Upper lobe of left lung (tissue), 4 donors: ENCODE data around the gene BPGM.

Source experiments
- EP300 ChIP-seq, 4 donors: sonication (generic); formaldehyde crosslinking; IDR thresholded peaks; one replicate each; pipeline ENCODE4 v1.5.1; 2017; ENCODE audit warnings: antibody characterized with exemption in 4 of 4, control low read depth in 2 of 4
- POLR2A ChIP-seq, 4 donors: fragments of 450-650 bp; IDR thresholded peaks; one replicate each; pipeline ENCODE4 v1.5.1; 2016 to 2017; ENCODE audit warnings: antibody characterized with exemption in 4 of 4, mild to moderate bottlenecking in 2 of 4
- POLR2AphosphoS5 ChIP-seq, 2 donors: sonication (generic); formaldehyde crosslinking; IDR thresholded peaks; one replicate each; pipeline ENCODE4 v1.5.1; 2017; ENCODE audit warnings: antibody characterized with exemption in 2 of 2
- TF ChIP-seq, protein P1 (sequence below), 6 experiments: fragments of 450-650 bp in 4 of 6; fragments of 200-600 bp in 2 of 6; sonication (generic) in 2 of 6; IDR thresholded peaks; one replicate each; pipeline ENCODE4 v1.5.1; 2016 to 2019; ENCODE audit warnings: antibody characterized with exemption in 6 of 6

DNA sequence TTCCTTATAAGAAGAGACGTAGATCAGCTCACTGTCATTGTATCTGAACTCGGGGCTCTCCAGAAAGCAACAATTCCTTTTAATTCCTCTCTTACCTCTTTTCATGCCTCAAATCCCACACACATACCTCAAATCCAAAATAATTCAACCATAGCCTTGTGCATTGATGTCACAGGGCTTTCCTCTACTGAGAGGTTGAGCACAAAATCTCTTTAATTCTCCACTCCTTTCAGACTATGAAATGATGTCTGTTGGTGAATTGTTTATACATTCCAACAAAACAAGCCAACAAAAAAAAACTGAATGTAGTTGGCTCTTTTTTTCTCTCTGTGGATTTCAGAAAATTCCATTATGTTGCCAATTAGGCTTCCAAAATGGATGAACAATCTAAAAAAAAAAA, 53.2 kb downstream of the BPGM start:
- TF ChIP-seq POLR2A (IDR thresholded peaks at IDR 0.05) (no peak), POLR2AphosphoS5 (IDR thresholded peaks at IDR 0.05) (no peak), EP300 (IDR thresholded peaks at IDR 0.05) (no peak)
- TF ChIP-seq, protein P1, sequence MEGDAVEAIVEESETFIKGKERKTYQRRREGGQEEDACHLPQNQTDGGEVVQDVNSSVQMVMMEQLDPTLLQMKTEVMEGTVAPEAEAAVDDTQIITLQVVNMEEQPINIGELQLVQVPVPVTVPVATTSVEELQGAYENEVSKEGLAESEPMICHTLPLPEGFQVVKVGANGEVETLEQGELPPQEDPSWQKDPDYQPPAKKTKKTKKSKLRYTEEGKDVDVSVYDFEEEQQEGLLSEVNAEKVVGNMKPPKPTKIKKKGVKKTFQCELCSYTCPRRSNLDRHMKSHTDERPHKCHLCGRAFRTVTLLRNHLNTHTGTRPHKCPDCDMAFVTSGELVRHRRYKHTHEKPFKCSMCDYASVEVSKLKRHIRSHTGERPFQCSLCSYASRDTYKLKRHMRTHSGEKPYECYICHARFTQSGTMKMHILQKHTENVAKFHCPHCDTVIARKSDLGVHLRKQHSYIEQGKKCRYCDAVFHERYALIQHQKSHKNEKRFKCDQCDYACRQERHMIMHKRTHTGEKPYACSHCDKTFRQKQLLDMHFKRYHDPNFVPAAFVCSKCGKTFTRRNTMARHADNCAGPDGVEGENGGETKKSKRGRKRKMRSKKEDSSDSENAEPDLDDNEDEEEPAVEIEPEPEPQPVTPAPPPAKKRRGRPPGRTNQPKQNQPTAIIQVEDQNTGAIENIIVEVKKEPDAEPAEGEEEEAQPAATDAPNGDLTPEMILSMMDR (IDR thresholded peaks at IDR 0.05) = no peak
